ENCODE data around the gene DYNC1I1. TPM values are rescaled to one million over a fixed set of nuclear protein-coding genes. Genes with fewer than 3 reads are reported as not detected.

DYNC1I1 gene
- total RNA-seq: 0.20 and 0.52 TPM in 2 replicates

DNA sequence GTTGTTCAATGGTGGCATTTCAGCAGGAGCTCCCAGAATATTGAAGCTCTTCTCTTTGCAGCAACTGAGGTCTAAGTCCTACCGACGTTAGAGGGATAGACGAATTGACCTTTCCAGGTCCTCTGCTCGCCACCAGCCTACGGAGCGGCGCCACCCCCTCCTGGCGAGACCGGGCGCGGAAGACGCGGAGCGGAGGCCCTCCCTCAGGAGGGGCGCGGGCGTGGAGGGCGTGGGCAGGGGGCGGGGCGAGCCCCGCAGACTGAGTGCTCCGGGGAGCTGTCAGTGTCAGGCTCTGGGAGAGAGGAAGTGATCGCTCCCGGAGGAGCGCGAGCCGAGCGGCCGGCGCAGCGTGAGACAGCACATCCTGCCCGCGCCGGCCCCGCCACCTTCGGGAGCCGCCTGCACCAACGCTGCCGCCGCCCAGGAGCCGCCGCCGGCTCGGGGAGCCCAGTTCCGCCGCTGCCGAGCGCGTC is at the start of gene DYNC1I1:
Gene DYNC1I1 (plus strand): TSS at position 257 of the 473 bp plus-strand sequence. CDS start 32,176 bp downstream, outside the sequence.
- DNase-seq (ENCODE audit: low read depth): peak; percentile 25

DNA sequence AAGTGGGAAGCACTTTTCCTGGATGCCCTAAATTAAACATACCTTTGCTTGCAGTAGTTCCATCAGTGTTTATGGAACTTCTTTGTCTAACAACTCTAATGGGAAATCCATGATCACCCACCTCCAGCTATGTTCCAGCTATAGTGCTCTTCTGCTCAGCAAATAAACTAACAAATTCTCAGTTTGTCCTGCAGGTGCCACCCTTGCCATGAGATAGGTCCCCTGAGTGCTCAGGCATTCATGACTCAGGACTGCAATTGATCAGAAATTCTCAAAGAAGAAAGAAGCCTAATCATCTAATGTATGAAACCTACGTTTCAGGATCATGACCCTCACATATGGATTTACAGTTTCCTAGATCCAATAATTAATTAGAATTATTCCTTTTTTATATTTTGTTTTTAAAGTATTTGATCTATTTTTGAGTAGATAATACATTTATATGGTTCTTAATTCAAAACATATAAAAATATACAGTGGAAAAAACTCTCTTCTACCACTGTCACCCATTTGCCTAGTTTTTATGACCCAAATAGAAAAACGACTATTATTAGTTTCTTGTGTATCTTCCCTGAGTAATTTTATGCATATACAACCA is 48.7 kb upstream of the DYNC1I1 start:
- DNase-seq (ENCODE audit: low read depth): peak; percentile 64

DNA sequence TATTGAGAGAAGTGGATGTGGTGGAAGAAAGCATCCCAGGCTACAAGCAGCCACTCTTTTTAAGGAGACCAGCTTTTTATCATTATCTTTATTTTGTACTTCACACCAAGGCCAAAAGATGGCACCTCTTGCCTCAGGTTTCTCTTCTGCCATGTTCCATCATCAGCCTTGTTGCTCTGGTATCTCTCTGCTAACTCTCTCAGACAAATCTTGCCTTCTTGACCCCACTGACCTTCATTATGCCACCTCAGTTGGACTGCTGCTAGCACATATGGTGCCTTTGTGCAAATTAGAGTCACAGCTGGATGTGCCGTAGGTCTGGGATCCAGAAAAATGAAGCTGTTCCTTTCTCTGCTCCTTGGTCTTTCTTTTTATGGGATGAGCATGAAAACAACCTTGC is 47.1 kb upstream of the DYNC1I1 start:
- DNase-seq (ENCODE audit: low read depth): no peak

DNA sequence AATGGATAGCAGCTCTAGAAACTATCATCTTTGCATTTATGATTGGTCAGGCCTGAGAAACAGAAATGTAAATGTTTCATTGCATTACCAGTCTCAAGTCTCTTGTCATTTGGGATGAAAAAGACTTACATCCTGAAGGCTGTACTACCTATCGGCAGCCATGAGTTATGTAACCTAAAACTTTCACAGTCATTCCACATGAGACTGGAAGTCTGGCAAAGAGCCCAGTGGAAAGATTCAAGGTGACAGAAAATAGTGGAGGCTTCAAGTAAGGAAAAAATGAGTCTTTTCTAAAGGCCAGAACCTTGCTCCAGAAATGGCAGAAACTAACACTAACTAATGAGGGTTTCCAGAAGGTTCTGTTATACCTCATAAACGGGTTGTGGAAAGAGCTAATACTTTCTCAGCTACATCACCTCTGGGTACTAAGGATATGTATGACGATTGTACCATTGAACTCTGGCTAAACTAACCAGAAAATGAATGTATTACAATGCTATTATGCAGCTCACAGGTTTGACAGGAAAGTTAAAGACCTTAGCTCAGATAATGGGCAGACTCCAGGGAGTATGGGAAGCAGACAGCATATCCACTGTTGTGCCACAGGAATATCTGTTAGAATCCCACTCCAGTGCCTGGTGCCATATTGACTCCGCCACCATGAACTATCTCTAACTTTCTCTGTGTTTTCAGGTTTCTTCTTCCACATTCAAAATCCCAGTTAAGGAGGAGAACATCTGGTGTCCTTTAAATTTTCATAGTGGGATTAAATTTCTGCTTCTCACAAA is 41.7 kb upstream of the DYNC1I1 start:
- DNase-seq (ENCODE audit: low read depth): peak; percentile 7

GRCh38 chr7:95736635-95737034 is 35.7 kb upstream of the DYNC1I1 start:
- no peak for DNase-seq (ENCODE audit: low read depth)

- no peak for DNase-seq (ENCODE audit: low read depth)
Measured at GRCh38 chr7:95737828-95738505, 34.4 kb upstream of the DYNC1I1 start.

- DNase-seq (ENCODE audit: low read depth): peak; percentile 6
Measured at GRCh38 chr7:95749044-95749443, 23.3 kb upstream of the DYNC1I1 start.

GRCh38 chr7:95749515-95749914 is 22.8 kb upstream of the DYNC1I1 start:
- no peak for DNase-seq (ENCODE audit: low read depth)

GRCh38 chr7:95753440-95753839 is 18.9 kb upstream of the DYNC1I1 start:
- DNase-seq (ENCODE audit: low read depth): no peak

DNA sequence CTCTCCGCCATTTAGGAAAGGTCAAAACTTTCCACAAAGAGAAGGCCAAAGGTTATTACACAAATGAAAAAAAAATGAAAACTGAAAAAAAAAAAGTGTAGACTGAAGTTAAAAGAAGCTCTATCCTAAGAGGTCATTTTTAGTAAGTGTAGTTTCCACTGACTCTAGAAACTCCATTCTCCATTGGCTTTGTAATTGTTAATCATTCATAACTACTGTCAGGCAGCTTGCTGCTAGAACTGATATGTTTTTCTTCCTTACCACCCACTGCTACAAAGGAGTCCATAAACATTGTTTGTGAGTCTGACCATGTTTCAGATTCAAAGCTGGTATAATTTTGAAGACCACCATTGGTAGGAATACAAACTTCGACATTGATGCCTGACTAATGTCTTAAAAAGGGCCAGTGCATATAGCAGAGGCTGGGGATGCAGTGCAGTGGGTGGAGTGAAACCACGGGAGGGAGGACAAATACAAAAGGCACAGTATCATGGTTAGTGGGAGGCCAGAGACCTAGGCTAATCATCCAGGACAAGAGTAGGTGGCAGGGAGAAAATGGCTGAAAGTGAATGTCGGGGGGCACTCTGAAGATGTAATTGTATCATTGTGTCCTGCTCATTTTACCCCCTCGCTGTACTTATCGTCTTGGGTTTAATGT is 16.9 kb upstream of the DYNC1I1 start:
- no peak for DNase-seq (ENCODE audit: low read depth)

- no peak for DNase-seq (ENCODE audit: low read depth)
Measured at GRCh38 chr7:95758187-95758586, 14.2 kb upstream of the DYNC1I1 start.

- no peak for DNase-seq (ENCODE audit: low read depth)
Measured at GRCh38 chr7:95766086-95766485, 6.3 kb upstream of the DYNC1I1 start.

DNA sequence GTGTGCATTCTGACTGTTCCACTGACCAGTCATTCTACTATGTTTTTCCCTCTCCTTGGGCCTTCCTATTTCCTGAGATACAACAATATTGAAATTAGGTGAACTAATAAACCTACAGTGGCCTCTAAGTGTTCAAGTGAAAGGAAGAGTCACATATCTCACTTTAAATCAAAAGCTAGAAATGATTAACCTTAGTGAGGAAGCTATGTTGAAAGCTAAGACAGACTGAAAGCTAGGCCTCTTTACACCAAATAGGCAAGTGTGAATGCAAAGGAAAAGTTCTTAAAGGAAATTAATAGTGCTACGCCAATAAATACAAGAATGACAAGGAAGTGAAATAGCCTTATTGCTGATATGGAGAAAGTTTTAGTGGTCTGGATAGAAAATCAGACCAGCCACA is 5.7 kb upstream of the DYNC1I1 start:
- DNase-seq (ENCODE audit: low read depth): peak; percentile 22

DNA sequence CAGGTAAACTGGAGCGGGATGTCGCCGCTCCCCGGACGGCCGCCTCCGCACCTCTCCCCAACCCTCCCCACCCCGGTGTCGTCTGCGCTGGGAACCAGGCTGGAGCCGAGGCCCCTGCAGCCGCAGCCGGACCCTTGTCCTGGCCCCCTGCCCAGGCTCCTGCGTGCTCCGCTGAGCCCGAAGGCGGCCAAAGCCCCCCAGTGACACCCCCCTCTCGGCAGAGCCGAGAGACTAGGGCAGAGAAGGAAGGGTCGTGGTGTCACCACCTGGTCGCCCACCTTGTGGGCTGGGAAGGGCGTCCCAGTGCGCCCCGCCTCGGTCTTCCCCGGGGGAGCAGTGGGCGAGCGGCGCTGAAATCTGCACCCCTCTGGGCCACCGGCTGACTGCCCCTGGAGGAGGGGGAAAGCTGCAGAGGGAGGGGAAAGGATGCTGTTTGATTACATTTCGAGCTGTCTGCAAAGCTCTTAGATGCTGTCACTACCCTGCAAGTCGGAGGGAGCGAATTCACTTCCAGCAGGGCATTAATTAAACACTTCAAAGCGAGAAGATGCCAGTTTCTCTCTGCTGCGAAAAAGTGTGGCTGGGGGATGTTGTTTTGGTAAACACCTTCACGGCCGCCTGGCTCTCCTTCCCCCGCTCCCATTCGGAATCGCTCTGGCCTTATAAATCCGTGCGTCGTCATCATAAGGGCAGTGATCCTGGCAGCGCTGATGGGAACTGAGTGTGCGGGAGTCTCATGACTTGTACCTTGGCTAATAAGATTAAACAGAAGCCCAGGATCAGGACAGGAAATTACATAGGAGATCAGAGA is 622 bp downstream of the DYNC1I1 start:
- DNase-seq (ENCODE audit: low read depth): peak; percentile 29

- DNase-seq (ENCODE audit: low read depth): no peak
Measured at GRCh38 chr7:95776561-95777185, 4.3 kb downstream of the DYNC1I1 start.

DNA sequence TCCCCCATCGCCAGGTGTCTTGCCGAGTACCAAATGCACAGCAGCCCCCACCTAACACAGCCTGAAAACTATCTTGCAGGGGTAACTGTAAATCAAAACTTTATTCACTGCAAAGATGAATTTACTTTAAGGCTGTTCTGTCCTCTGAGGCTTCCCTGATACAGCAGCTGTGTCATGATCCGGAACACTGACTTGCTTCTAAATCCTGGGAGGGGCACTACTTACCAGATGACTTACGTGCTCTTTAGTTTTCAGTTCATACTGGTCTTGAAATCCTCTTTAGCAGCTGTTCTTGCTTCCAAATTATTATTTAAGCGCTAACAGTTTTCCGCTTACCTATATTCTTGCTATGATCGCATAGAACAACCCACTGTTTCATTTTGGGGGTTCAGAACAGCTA is 4.9 kb downstream of the DYNC1I1 start:
- DNase-seq (ENCODE audit: low read depth): no peak

GRCh38 chr7:95780665-95781064 is 8.3 kb downstream of the DYNC1I1 start:
- no peak for DNase-seq (ENCODE audit: low read depth)

DNA sequence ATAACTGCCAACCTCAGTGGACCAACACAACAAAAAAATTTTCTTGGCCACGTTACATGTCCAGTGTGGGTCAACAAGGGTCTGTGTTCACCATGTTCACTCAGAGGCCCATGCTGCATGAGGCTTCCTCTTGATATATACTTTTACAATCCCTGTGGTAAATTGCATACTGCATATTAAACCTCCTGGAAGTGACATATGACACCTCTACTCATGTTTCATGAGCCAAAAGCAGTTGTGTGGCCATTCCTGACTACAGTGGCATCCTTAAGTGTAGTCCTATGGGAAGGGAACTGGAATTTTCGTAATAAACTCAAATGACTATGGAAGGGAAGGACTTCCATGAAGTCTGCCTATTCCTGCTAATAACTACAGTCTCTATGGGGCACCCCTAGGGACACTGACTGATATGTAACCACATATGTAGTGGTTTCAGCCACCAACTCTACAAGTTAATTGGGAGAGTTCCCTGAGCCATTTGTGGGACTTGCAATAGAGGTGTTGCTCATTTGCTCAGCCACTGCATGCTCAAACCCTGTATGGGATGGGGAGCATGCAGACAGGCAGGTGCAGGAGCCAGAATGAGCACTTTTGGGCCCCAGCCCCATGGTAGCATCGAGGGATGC is 9.7 kb downstream of the DYNC1I1 start:
- DNase-seq (ENCODE audit: low read depth): no peak

DNA sequence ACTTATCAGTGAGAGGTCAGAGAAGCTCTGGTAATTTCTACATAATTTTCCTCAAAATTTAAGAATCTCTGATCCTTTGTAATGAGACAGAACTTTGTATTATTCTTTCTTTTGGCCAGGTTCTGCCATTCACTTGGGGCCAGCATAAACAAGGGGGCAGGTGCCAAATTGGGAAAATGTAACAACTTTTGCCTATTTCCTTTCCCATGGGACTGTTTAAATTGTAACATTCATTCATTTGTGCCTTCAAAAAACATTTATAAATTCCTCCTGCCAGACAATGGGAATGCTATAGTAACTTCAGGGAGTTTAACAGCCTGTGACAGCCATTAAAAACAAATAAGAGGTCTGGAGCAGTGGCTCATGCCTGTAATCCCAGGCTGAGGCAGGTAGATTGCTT is 12.4 kb downstream of the DYNC1I1 start:
- no peak for DNase-seq (ENCODE audit: low read depth)

DNA sequence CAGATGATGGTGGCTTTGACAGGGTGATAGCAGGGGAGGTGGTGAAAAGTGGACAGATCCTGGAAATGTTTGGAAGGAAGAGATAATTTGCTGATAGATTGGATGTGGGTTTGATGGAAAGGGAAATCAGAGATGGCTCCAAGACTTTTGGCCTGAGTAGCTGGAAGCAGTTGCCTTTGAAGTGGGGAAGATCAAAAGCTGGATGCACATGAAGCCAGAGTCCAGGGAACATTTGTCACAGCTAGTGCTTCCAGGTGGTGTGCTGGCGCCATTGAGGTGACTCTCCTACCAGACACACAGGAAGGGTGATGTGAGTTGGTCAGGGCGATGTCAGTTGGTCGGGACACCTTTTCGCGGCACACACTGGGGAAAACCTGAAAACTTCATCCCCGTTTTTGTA is 15.9 kb downstream of the DYNC1I1 start:
- DNase-seq (ENCODE audit: low read depth): no peak
